Pancreas (tissue), 10 donors: Measurements from ENCODE around the gene HIRA. TPM values are rescaled to one million over a fixed set of nuclear protein-coding genes. Genes with fewer than 3 reads are reported as not detected.

Source experiments
- ATAC-seq, 4 donors: fragments of 200-7000 bp; cut with Tn5 transposase; one replicate each; pipeline versions ENCODE4 v1.8.0 to v1.9.1; 2020; ENCODE audit warnings: mild to moderate bottlenecking in 4 of 4, moderate library complexity in 4 of 4
- DNase-seq, 6 donors: peaks; one replicate each; pipeline ENCODE4 v3.0.0-alpha.2; 2020
- FAIRE-seq: peaks from 2 replicates; lab custom pipeline; 2012; peaks lifted over from hg19 to GRCh38; lab: Jason Lieb, UNC
- H3K27ac ChIP-seq, 4 donors: fragments of 200-600 bp; sonication (generic); 1 replicate in 3 of 4; 2 replicates in 1 of 4; pipeline versions ENCODE4 v1.5.0 to v1.8.0; 2020
- H3K27me3 ChIP-seq, 4 donors: fragments of 200-600 bp; one replicate each; pipeline ENCODE4 v1.8.0; 2021
- H3K36me3 ChIP-seq, 3 donors: fragments of 200-600 bp; sonication (generic) in 1 of 3; one replicate each; pipeline versions ENCODE4 v1.5.0 to v1.8.0; 2020 to 2021
- H3K4me1 ChIP-seq, 3 donors: fragments of 200-600 bp; one replicate each; pipeline ENCODE4 v1.8.0; 2021
- H3K4me3 ChIP-seq, 4 donors: fragments of 200-600 bp; sonication (generic) in 2 of 4; one replicate each; pipeline versions ENCODE4 v1.5.0 to v1.8.0; 2020 to 2021
- H3K9me3 ChIP-seq, 4 donors: fragments of 200-600 bp; one replicate each; pipeline ENCODE4 v1.8.0; 2021
- WGBS, 2 donors: extraction: QIAGEN DNeasy Blood & Tissue Kit; methylation state at CpG; one replicate each; pipeline ENCODE4 v1.1.7; 2013; 5-methylcytosine and 5-hydroxymethylcytosine counted together
- intact Hi-C, 3 donors: fragments of 100-400 bp; cut with DNase I; formaldehyde crosslinking; loops; one replicate each; pipeline versions ENCODE4 v1.11.1 to v1.14.2; 2022
- polyA plus RNA-seq, 2 donors: library from polyadenylated mRNA; stranded (reverse); fragments of 200-250 nt; gene quantifications; one replicate each; pipeline ENCODE4 v1.2.3, GENCODE V29; 2013
- total RNA-seq, 6 donors: library from RNA; stranded (reverse); fragmentation: NEBNext Ultra II Directional in 4 of 6; extraction: Animal tissue kit (Norgen Biotek cat#: 25700) in 4 of 6; gene quantifications; one replicate each; pipeline versions ENCODE4 v1.2.1 to v1.2.4, GENCODE V29; 2021 to 2023
- TF ChIP-seq, protein P1 (sequence below), 4 donors: fragments of 200-600 bp; sonication (generic) in 3 of 4; IDR thresholded peaks; one replicate each; pipeline versions ENCODE4 v1.5.0 to v1.8.0; 2021; ENCODE audit warnings: antibody characterized with exemption in 4 of 4
- donor health status: healthy with polysubstance abuse.
- donor health status: DM: no; HTN: no; CAD: no; lungs with moderate emphysema.
- donor health status: DM: no; HTN: no; CAD: no.
- donor health status: control.
- donor health status: control.
- donor health status: Bipolar disorder and iron deficiency.
- donor health status: DM: yes; HTN: yes; CAD: no.
- donor health status: DM: no; HTN: no; CAD: no.
- donor health status: DM: no; HTN: no; CAD: no.
- donor health status: DM: yes; HTN: yes; CAD: no.

Gene HIRA
- total and polyA plus RNA-seq, 8 donors: 6.1 to 14.6 (median 9.5) TPM

DNA sequence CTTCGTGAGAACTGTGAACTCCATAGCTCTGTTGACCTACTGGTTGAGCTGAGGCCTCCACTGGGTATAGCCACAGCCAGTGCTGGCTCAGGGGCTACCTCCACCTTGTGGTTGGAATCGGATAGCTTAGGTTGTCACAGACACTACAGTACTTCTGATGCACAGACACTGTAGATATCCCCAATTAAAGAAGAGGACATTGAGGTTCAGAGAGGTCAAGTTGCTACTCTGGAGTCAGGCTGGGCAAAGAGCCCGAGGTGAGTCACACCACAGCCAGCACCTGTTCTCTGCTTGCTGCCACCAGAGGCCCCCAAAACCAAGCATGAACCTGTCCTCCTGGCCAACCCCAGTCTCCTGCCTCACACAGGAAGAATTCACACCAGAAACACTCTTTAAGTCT is 42.0 kb upstream of the HIRA start:
- TF ChIP-seq, protein P1, sequence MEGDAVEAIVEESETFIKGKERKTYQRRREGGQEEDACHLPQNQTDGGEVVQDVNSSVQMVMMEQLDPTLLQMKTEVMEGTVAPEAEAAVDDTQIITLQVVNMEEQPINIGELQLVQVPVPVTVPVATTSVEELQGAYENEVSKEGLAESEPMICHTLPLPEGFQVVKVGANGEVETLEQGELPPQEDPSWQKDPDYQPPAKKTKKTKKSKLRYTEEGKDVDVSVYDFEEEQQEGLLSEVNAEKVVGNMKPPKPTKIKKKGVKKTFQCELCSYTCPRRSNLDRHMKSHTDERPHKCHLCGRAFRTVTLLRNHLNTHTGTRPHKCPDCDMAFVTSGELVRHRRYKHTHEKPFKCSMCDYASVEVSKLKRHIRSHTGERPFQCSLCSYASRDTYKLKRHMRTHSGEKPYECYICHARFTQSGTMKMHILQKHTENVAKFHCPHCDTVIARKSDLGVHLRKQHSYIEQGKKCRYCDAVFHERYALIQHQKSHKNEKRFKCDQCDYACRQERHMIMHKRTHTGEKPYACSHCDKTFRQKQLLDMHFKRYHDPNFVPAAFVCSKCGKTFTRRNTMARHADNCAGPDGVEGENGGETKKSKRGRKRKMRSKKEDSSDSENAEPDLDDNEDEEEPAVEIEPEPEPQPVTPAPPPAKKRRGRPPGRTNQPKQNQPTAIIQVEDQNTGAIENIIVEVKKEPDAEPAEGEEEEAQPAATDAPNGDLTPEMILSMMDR (IDR thresholded peaks at IDR 0.05): no peak
- Histone ChIP-seq H3K27ac (no peak overlapping the region), H3K4me3 (no peak overlapping the region), H3K36me3 (peaks cover 4 to 38% (median 21%) of the 10 kb centered on the region in 3 donors), H3K4me1 (peaks cover 0 to 12% (median 7%) of the 10 kb centered on the region in 3 donors), H3K9me3 (no peaks in the 10 kb centered on the region), H3K27me3 (no peaks in the 10 kb centered on the region)
- intact Hi-C loops: no loop called here
- FAIRE-seq (no peak), DNase-seq (no peak), ATAC-seq (no peak)
- WGBS, 2 donors: 72 to 86% methylated on average over 3 of the region's 3 CpGs

DNA sequence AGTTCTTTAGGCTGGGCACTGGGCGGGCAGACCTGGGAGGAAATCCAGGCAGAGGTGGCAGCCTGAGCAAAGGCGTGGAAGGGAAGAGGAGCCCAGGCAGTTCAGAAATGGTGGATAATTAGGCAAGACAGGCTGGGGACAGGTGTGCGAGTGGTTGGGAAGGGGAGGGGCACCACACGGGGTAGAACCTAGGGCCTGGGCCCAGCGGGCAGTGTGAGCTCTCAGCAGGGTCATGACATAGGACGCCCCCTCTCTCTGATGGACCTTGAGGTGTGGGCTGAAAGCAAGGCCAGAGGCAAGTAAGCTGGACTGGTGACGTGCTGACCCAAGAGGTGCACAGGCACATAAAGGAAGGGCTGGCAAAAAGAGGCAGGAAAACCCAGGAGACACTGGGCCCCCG is 40.7 kb upstream of the HIRA start:
- intact Hi-C loops: no loop called here
- TF ChIP-seq, protein P1 (IDR thresholded peaks at IDR 0.05): no peak
- no peak for ATAC-seq
- no peaks in the 10 kb centered on the region for H3K27me3 ChIP-seq
- no peak for DNase-seq
- 84 to 89% methylated on average over 8 of the region's 8 CpGs for WGBS, 2 donors
- no peak for FAIRE-seq
- H3K9me3 ChIP-seq: no peaks in the 10 kb centered on the region
- peaks cover 0 to 3% (median under 1%) of the 10 kb centered on the region in 3 donors for H3K4me1 ChIP-seq
- no peak overlapping the region for H3K4me3 ChIP-seq
- peaks cover 4 to 49% (median 30%) of the 10 kb centered on the region in 3 donors for H3K36me3 ChIP-seq
- H3K27ac ChIP-seq: no peak overlapping the region

DNA sequence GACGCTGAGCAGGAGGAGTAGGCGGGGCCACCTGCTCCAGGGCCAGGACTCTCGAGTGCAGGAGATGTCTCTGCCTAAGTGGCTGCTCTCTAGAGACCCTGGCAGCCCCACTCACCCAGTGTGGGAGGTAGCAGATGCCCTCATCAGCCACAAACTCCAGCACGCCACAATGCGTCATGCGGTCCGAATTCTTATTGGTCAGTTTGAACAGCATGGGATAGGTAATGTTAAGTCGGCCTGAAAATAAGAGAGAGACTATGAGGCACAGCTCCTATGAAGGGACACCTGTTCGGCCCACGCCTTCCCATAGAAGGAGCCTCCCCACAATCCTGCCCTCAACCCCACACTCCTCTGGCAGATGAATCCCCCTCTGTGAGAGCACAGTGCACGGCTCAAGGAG is 40.0 kb upstream of the HIRA start:
- intact Hi-C loops: no loop called here

DNA sequence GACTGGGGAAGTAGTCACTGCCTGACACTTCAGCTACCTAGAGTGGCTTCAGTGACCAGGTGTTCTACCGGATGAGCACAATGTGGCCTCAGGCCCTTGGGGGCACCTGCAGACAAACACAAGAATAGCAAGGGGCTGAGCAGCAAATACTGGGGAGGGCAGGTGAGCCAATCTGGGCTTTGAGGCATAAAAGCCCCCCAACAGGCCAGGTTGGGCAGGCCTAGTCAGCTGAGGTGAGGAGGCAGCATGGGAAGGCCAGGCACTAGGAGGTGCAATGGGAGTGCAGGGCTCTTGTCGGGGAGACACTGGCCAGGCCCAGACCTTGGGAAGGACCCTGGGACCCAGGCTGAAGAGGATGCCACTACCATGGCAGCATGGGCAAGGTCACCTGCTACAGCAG is 38.5 kb upstream of the HIRA start:
- DNase-seq (peak in 1 of 6 donors; percentile 41), ATAC-seq (no peak), FAIRE-seq (no peak)
- no peak overlapping the region for H3K27ac ChIP-seq
- no peaks in the 10 kb centered on the region for H3K4me1 ChIP-seq
- H3K4me3 ChIP-seq: no peak overlapping the region
- peaks cover 4 to 70% (median 36%) of the 10 kb centered on the region in 3 donors for H3K36me3 ChIP-seq
- TF ChIP-seq, protein P1 (IDR thresholded peaks at IDR 0.05): no peak
- 97 to 99% methylated on average over 2 of the region's 2 CpGs for WGBS, 2 donors
- intact Hi-C loops: no loop called here
- H3K9me3 ChIP-seq: no peaks in the 10 kb centered on the region
- no peaks in the 10 kb centered on the region for H3K27me3 ChIP-seq

More for the DNA sequence above, 40.0 kb upstream of the HIRA start:
- Histone ChIP-seq H3K4me3 (no peak overlapping the region), H3K9me3 (no peaks in the 10 kb centered on the region), H3K4me1 (no peaks in the 10 kb centered on the region), H3K27ac (no peak overlapping the region), H3K36me3 (peaks cover 4 to 56% (median 36%) of the 10 kb centered on the region in 3 donors), H3K27me3 (no peaks in the 10 kb centered on the region)
- no peak for ATAC-seq
- no peak for FAIRE-seq
- TF ChIP-seq, protein P1 (IDR thresholded peaks at IDR 0.05): no peak
- 87 to 92% methylated on average over 11 of the region's 11 CpGs for WGBS, 2 donors
- DNase-seq: no peak

DNA sequence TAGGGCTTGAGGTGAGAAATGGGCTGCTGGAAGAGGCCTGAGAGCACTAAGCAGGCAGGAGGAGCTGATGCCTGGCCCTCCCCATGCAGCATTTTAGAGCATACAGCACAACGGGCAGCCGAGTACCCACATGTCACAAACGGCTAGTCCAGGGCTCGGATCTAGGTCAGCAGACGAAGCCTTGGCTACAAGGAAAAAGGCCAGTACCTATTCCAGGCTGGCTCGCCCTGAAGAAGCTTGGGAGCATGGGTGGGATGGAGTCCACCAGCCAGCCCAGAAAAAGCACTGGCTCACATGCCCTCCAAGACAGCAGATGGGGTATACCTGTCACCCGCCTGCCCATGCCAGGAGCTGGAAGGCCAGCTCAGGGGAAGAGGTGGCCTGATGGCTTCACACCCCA is 37.9 kb upstream of the HIRA start:
- H3K36me3 ChIP-seq: peaks cover 4 to 76% (median 36%) of the 10 kb centered on the region in 3 donors
- no peak for ATAC-seq
- no peaks in the 10 kb centered on the region for H3K4me1 ChIP-seq
- 90 to 93% methylated on average over 7 of the region's 7 CpGs for WGBS, 2 donors
- DNase-seq: no peak
- no peaks in the 10 kb centered on the region for H3K9me3 ChIP-seq
- H3K27ac ChIP-seq: no peak overlapping the region
- TF ChIP-seq, protein P1 (IDR thresholded peaks at IDR 0.05): no peak
- no peak for FAIRE-seq
- H3K27me3 ChIP-seq: no peaks in the 10 kb centered on the region
- H3K4me3 ChIP-seq: no peak overlapping the region
- intact Hi-C loops: no loop called here
